ENCODE measurements around the gene TMEM258. TPM values are rescaled to one million over a fixed set of nuclear protein-coding genes. Genes with fewer than 3 reads are reported as not detected.

TMEM258 gene
- total and polyA plus RNA-seq, 9 of the 15 experiments (the other 6 are each of a cell fraction or from before 2014, with no cell fraction given) = 97.2 to 856 (median 231) TPM

GRCh38 chr11:61797263-61797944, 5.0 kb upstream of the TMEM258 start (continued):
- 0 out of 2 replicates have a peak, but pooled peaks have one; percentile 43 for TF ChIP-seq ZNF655 (CRISPR knock-in tag; IDR thresholded peaks at IDR 0.05)
- peak; percentile 96 for TF ChIP-seq POLR2AphosphoS2 (IDR thresholded peaks at IDR 0.05; ENCODE audit: low read length)
- peak; percentile 92 for TF ChIP-seq CAMTA2 (CRISPR knock-in tag; conservative IDR thresholded peaks at IDR 0.05)
- TF ChIP-seq IRF9 (tag; IDR thresholded peaks at IDR 0.05) = no peak
- peak; percentile 92 for TF ChIP-seq ZNF121 (CRISPR knock-in tag; conservative IDR thresholded peaks at IDR 0.05)
- peak in 1 of 2 experiments; percentile 36; a peak in 1 of 4 replicates for TF ChIP-seq RCOR1 (IDR thresholded peaks at IDR 0.05; ENCODE audit: borderline replicate concordance in 1 of 2, low read depth in 2 of 2, low read length in 2 of 2)
- TF ChIP-seq LEF1 (IDR thresholded peaks at IDR 0.05) = peak; percentile 39; the same call in 1 of the 2 replicates
- TF ChIP-seq PML (IDR thresholded peaks at IDR 0.05; ENCODE audit: low read length) = peak; percentile 18; the same call in 1 of the 2 replicates
- TF ChIP-seq POLR3A (IDR thresholded peaks at IDR 0.05; ENCODE audit: borderline replicate concordance, extremely low read depth, insufficient read depth, insufficient read length) = no peak
- peak; percentile 43 for TF ChIP-seq POLR2G (IDR thresholded peaks at IDR 0.05; ENCODE audit: low read depth, low read length)
- TF ChIP-seq ARID3A (IDR thresholded peaks at IDR 0.05; ENCODE audit: borderline replicate concordance, low read depth, low read length) = peak; percentile 97
- TF ChIP-seq DEAF1 (CRISPR knock-in tag; IDR thresholded peaks at IDR 0.05) = peak; percentile 85
- TF ChIP-seq NCOA6 (IDR thresholded peaks at IDR 0.05) = no peak
- no peak for TF ChIP-seq GABPB2 (CRISPR knock-in tag; conservative IDR thresholded peaks at IDR 0.05)
- peak; percentile 61; the same call in 1 of the 2 replicates for TF ChIP-seq CHCHD3 (CRISPR knock-in tag; IDR thresholded peaks at IDR 0.05)
- no peak for TF ChIP-seq RREB1 (CRISPR knock-in tag; IDR thresholded peaks at IDR 0.05)

Data from K562 (cell line).